ENCODE data around the gene HMGXB3. TPM values are rescaled to one million over a fixed set of nuclear protein-coding genes. Genes with fewer than 3 reads are reported as not detected.

HMGXB3 gene
- total RNA-seq, 1 experiment from 2014 or later: 26.9 TPM

DNA sequence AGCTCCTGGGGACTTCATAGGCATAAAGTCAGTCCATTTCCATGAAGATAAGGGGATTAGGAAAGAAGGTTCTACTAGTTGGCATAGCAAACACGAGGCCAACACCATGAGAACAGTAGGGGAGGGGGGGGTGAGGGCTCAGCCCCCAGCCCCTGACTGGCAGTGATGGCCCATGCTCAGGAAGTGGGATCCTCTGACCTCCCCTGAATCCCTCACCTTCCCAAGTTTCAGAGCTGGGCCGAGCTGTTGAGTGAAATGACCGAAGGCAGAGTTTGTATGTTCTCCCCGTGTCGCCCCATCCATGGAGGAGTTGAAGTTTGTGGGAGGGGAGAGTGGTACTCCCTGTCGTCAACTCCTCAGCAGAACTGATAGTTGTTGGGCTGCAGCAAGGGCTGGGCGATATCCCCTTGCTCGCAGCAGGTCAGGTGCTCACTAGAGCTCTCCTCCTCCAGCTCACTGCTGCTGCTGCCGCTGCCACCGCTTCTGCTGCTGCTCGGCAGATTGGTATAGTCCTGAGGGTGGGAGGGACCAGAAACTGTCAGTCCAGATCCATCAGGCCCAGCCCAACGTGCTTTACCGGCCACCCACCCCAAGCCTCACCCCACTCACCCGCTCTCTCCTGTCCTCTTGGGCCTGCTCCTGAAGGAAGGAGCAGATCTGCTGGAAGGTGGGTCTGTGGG, 53.3 kb downstream of the HMGXB3 start:
- Mint-ChIP-seq H3K4me3 (no peak overlapping the region), H3K27me3 (ENCODE audit: low read depth) (peaks cover 9% of the 10 kb centered on the region), H3K4me1 (peaks cover 21 to 23% of the 10 kb centered on the region in 2 experiments), H3K9me3 (no peaks in the 10 kb centered on the region), H3K27ac (no peak overlapping the region), H3K36me3 (ENCODE audit: insufficient read depth in 1 of 3, low read depth in 3 of 3) (peaks cover 24 to 61% (median 51%) of the 10 kb centered on the region in 3 experiments; a peak in 6 of 7 replicates)
- WGBS (ENCODE audit: extremely low coverage, insufficient read length, low lambda C conversion rate): no CpG with 5 or more reads among the region's 14 CpGs
- H3K18ac ChIP-seq (ENCODE audit: insufficient read length, low read depth, low read length): no peak overlapping the region
- no peak overlapping the region for H2BK15ac ChIP-seq (ENCODE audit: low read depth, low read length)
- H3K79me2 ChIP-seq (ENCODE audit: insufficient read depth, low read length): no peaks in the 10 kb centered on the region
- no peak overlapping the region for H4K5ac ChIP-seq (ENCODE audit: insufficient read length, low read depth, low read length)
- no peaks in the 10 kb centered on the region for H3K23me2 ChIP-seq (ENCODE audit: insufficient read length, low read depth, low read length, poor library complexity, severe bottlenecking)
- no peak overlapping the region for H3T11ph ChIP-seq (ENCODE audit: low read length)
- no peaks in the 10 kb centered on the region for H3K27me3 ChIP-seq (ENCODE audit: insufficient read depth, low read length)
- no peak overlapping the region for H2BK5ac ChIP-seq (ENCODE audit: insufficient read length, low read length)
- no peak overlapping the region for H3K4ac ChIP-seq (ENCODE audit: low read depth, low read length)
- no peak overlapping the region for H2BK120ac ChIP-seq (ENCODE audit: low read depth, low read length, poor library complexity, severe bottlenecking)
- H3K27ac ChIP-seq (ENCODE audit: insufficient read length, low read depth, low read length): no peak overlapping the region
- H3K4me2 ChIP-seq (ENCODE audit: insufficient read depth, insufficient read length, low read length): no peak overlapping the region
- H3K23ac ChIP-seq (ENCODE audit: insufficient read length, low read depth, low read length): no peak overlapping the region
- no peak overlapping the region for H2AFZ ChIP-seq (ENCODE audit: low read length)
- no peak overlapping the region for H2AK5ac ChIP-seq (ENCODE audit: insufficient read length, low read length)
- no peaks in the 10 kb centered on the region for H3K9me3 ChIP-seq (ENCODE audit: control insufficient read depth, low read depth, low read length)
- no peaks in the 10 kb centered on the region for H3K79me1 ChIP-seq (ENCODE audit: insufficient read depth, low read depth, low read length, poor library complexity, severe bottlenecking)
- no peak for TF ChIP-seq CTCF (conservative IDR thresholded peaks at IDR 0.05)
- H2BK20ac ChIP-seq (ENCODE audit: low read depth, low read length, poor library complexity, severe bottlenecking): no peak overlapping the region
- no peak overlapping the region for H3K14ac ChIP-seq (ENCODE audit: insufficient read depth, low read length)
- H3K56ac ChIP-seq (ENCODE audit: insufficient read length, low read depth, low read length): no peak overlapping the region
- H4K20me1 ChIP-seq (ENCODE audit: control insufficient read depth, insufficient read depth, insufficient read length): no peaks in the 10 kb centered on the region
- no peak overlapping the region for H2BK12ac ChIP-seq (ENCODE audit: insufficient read length, low read depth, low read length)
- H3K4me1 ChIP-seq (ENCODE audit: insufficient read depth, low read length): peaks cover 4% of the 10 kb centered on the region; the same call in 1 of the 2 replicates
- no peak for DNase-seq
- no peak overlapping the region for H4K8ac ChIP-seq (replicated peaks; ENCODE audit: insufficient read length, low read depth, low read length)
- H3K9ac ChIP-seq (ENCODE audit: extremely low read depth, insufficient read length, low read length): no peak overlapping the region
- no peak overlapping the region for H4K91ac ChIP-seq (ENCODE audit: insufficient read length, low read depth, low read length)

Measured in H9 (cell line).